ENCODE data around the gene CAMLG.

GRCh38 chr5:134777366-134777765, 39.0 kb downstream of the CAMLG start:
- TF ChIP-seq JUND (IDR thresholded peaks at IDR 0.05; ENCODE audit: low read length) (no peak), CTCF (IDR thresholded peaks at IDR 0.05; ENCODE audit: control extremely low read depth in 1 of 3, insufficient read depth in 1 of 3, low read depth in 1 of 3, low read length in 3 of 3) (no peak), ATF2 (IDR thresholded peaks at IDR 0.05; ENCODE audit: low read length) (no peak), TAF1 (IDR thresholded peaks at IDR 0.05; ENCODE audit: low read depth, low read length) (no peak), USF2 (IDR thresholded peaks at IDR 0.05; ENCODE audit: low read length) (no peak), RFX5 (IDR thresholded peaks at IDR 0.05; ENCODE audit: borderline replicate concordance, low read depth, low read length) (no peak), POLR2A (IDR thresholded peaks at IDR 0.05; ENCODE audit: control extremely low read depth in 1 of 2, low read depth in 2 of 2, low read length in 2 of 2) (no peak), POLR2AphosphoS5 (IDR thresholded peaks at IDR 0.05; ENCODE audit: low read depth, low read length) (no peak)

All from H1 (cell line).